ENCODE results near the gene PDGFRB.

DNA sequence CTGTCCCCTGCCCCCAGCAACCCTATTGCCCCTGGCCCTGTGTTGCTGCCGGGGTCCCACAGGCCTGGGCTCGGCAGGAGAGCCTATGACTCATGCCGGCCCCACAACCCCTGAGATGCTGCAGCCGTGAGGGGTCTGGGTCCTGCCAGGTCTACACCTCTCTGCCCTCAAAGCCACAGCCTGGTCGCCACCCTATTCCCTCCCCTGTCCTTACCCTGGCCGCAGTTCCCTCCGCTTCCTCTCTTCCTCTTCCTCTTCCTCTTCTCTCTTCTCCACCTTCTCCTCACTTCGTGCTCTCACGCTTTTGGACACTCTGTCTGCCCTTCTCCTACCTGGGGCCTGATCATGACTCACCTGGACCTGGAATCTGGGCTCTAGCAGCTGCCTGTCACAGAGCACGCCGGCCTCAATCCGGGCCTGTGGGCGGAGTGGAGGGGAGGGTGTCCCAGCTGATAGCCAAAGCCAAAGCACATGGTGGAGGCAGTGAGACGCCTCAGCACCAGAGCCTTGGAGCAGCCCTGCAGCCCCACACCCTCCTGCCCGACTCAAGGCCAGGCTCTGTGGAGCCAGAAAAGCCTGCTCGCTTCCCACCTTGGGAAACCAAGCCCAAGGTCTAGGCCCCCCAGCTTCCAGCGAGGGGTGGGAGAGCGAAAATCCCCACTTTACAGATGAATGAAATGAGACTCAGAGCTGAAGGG lies 42.4 kb downstream of the PDGFRB start:
- TF ChIP-seq, protein P1, sequence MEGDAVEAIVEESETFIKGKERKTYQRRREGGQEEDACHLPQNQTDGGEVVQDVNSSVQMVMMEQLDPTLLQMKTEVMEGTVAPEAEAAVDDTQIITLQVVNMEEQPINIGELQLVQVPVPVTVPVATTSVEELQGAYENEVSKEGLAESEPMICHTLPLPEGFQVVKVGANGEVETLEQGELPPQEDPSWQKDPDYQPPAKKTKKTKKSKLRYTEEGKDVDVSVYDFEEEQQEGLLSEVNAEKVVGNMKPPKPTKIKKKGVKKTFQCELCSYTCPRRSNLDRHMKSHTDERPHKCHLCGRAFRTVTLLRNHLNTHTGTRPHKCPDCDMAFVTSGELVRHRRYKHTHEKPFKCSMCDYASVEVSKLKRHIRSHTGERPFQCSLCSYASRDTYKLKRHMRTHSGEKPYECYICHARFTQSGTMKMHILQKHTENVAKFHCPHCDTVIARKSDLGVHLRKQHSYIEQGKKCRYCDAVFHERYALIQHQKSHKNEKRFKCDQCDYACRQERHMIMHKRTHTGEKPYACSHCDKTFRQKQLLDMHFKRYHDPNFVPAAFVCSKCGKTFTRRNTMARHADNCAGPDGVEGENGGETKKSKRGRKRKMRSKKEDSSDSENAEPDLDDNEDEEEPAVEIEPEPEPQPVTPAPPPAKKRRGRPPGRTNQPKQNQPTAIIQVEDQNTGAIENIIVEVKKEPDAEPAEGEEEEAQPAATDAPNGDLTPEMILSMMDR (IDR thresholded peaks at IDR 0.05): no peak
- TF ChIP-seq POLR2AphosphoS5 (IDR thresholded peaks at IDR 0.05; ENCODE audit: low read depth, low read length): no peak
- TF ChIP-seq, protein P2, sequence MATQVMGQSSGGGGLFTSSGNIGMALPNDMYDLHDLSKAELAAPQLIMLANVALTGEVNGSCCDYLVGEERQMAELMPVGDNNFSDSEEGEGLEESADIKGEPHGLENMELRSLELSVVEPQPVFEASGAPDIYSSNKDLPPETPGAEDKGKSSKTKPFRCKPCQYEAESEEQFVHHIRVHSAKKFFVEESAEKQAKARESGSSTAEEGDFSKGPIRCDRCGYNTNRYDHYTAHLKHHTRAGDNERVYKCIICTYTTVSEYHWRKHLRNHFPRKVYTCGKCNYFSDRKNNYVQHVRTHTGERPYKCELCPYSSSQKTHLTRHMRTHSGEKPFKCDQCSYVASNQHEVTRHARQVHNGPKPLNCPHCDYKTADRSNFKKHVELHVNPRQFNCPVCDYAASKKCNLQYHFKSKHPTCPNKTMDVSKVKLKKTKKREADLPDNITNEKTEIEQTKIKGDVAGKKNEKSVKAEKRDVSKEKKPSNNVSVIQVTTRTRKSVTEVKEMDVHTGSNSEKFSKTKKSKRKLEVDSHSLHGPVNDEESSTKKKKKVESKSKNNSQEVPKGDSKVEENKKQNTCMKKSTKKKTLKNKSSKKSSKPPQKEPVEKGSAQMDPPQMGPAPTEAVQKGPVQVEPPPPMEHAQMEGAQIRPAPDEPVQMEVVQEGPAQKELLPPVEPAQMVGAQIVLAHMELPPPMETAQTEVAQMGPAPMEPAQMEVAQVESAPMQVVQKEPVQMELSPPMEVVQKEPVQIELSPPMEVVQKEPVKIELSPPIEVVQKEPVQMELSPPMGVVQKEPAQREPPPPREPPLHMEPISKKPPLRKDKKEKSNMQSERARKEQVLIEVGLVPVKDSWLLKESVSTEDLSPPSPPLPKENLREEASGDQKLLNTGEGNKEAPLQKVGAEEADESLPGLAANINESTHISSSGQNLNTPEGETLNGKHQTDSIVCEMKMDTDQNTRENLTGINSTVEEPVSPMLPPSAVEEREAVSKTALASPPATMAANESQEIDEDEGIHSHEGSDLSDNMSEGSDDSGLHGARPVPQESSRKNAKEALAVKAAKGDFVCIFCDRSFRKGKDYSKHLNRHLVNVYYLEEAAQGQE (IDR thresholded peaks at IDR 0.05; ENCODE audit: insufficient read depth in 1 of 2, low read depth in 2 of 2, low read length in 1 of 2): no peak
